Lower leg skin (tissue), 3 donors: ENCODE data around the gene IGSF9.

Source experiments
- POLR2A ChIP-seq, 2 donors: fragments of 450-650 bp; IDR thresholded peaks; one replicate each; pipeline ENCODE4 v1.6.1; 2016 to 2017; ENCODE audit warnings: antibody characterized with exemption in 2 of 2, mild to moderate bottlenecking in 1 of 2, moderate library complexity in 1 of 2
- TF ChIP-seq, protein P1 (sequence below), 3 donors: fragments of 450-650 bp; IDR thresholded peaks; one replicate each; pipeline ENCODE4 v1.5.1; 2016; ENCODE audit warnings: antibody characterized with exemption in 3 of 3, mild to moderate bottlenecking in 3 of 3, moderate library complexity in 2 of 3

DNA sequence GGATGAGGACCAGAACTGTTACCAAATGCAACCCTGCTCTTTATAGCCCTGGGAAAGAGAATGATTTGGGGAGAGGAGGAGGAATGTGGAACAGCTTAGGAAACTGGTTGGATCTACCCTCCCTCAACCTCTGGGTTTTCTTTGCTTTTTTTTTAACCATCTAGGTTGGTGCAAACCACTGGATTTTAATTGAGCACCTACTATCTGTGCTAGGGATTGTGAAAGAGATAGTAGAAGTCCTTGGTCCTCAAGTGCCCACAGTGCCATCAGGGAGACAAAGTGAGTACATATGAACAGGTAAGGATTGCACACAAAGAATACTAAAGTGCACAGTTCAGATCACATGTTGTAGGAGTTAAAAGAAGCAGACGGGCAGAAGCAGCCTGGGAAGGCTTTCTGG, 24.8 kb downstream of the IGSF9 start:
- no peak for TF ChIP-seq POLR2A (IDR thresholded peaks at IDR 0.05)
- TF ChIP-seq, protein P1, sequence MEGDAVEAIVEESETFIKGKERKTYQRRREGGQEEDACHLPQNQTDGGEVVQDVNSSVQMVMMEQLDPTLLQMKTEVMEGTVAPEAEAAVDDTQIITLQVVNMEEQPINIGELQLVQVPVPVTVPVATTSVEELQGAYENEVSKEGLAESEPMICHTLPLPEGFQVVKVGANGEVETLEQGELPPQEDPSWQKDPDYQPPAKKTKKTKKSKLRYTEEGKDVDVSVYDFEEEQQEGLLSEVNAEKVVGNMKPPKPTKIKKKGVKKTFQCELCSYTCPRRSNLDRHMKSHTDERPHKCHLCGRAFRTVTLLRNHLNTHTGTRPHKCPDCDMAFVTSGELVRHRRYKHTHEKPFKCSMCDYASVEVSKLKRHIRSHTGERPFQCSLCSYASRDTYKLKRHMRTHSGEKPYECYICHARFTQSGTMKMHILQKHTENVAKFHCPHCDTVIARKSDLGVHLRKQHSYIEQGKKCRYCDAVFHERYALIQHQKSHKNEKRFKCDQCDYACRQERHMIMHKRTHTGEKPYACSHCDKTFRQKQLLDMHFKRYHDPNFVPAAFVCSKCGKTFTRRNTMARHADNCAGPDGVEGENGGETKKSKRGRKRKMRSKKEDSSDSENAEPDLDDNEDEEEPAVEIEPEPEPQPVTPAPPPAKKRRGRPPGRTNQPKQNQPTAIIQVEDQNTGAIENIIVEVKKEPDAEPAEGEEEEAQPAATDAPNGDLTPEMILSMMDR (IDR thresholded peaks at IDR 0.05) = no peak
